A549 treated with CpdA at 1 μM for 4 hours (cell line): ENCODE results near the gene CDH10. TPM values are rescaled to one million over a fixed set of nuclear protein-coding genes. Genes with fewer than 3 reads are reported as not detected.

Experiments
- total RNA-seq: library from RNA; stranded (reverse); fragments of 200-300 nt; extraction: Qiagen RNA extraction; gene quantifications from 5 replicates; pipeline ENCODE4 v1.2.3, GENCODE V29; 2022; ENCODE audit warnings: low read depth

CDH10 gene
- total RNA-seq, result 0.22 to 0.32 TPM (median 0.30 TPM) in 5 replicates

DNA sequence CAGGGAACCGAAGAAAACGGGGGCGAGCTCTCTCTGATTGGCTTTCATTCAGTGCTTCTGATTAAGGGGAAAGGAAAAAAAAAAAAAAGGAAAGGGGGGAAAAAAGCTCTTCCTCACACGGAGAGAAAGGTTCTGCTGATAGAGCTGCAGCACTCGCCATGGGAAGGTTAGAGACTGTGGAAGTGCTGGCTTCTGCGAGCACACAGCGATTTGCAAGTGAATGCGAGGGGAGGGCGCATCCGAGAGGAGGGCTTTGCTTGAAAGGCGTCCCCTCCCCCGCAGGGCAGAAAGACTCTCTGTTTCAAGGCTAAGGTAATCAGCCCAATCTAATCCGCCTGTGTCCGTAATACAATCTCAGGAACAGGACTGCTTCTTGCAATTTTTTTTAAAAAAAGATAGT, at the start of gene CDH10:
TSS of gene CDH10 (minus strand) at position 218 of the 400 bp plus-strand sequence. CDS start 51,488 bp downstream, outside the sequence.

